Mesendoderm (in vitro differentiated cells): ENCODE data around the gene ZEB2.

Experiments
- DNase-seq: peaks from one replicate; pipeline ENCODE4 v3.0.0; 2013
- H2AK5ac ChIP-seq: 2 replicates; pipeline ENCODE4 v1.6.1; 2013; ENCODE audit warnings: low read length, inconsistent platforms
- H2BK120ac ChIP-seq: 2 replicates; pipeline ENCODE4 v1.6.1; 2013; ENCODE audit warnings: low read depth, mild to moderate bottlenecking, low read length, moderate library complexity, mixed read lengths
- H2BK15ac ChIP-seq: replicated peaks from 2 replicates; pipeline ENCODE4 v1.6.1; 2013; ENCODE audit warnings: low read depth, mild to moderate bottlenecking, moderate library complexity
- H2BK5ac ChIP-seq: 2 replicates; pipeline ENCODE4 v1.6.1; 2013; ENCODE audit warnings: low read length, inconsistent platforms
- H3K18ac ChIP-seq: 2 replicates; pipeline ENCODE4 v1.6.1; 2013; ENCODE audit warnings: mild to moderate bottlenecking, low read length, mixed read lengths
- H3K23ac ChIP-seq: one replicate; pipeline ENCODE4 v1.6.1; 2013; ENCODE audit warnings: low read length
- H3K27ac ChIP-seq: 2 replicates; pipeline ENCODE4 v1.5.1; 2013; ENCODE audit warnings: low read depth, mild to moderate bottlenecking, inconsistent platforms, low read length, moderate library complexity
- H3K27me3 ChIP-seq: 2 replicates; pipeline ENCODE4 v1.6.1; 2013; ENCODE audit warnings: low read length, control low read depth, mild to moderate bottlenecking, inconsistent platforms; ENCODE audit not compliant: insufficient read depth, poor library complexity
- H3K36me3 ChIP-seq: 2 replicates; pipeline ENCODE4 v1.6.1; 2013; ENCODE audit warnings: low read length, inconsistent platforms; ENCODE audit not compliant: control insufficient read depth, insufficient read depth
- H3K4ac ChIP-seq: one replicate; pipeline ENCODE4 v1.6.1; 2013; ENCODE audit warnings: low read depth, mild to moderate bottlenecking, low read length, moderate library complexity
- H3K4me1 ChIP-seq: 2 replicates; pipeline ENCODE4 v1.6.1; 2013; ENCODE audit warnings: low read depth, low read length, inconsistent platforms; ENCODE audit not compliant: control insufficient read depth
- H3K4me2 ChIP-seq: 2 replicates; pipeline ENCODE4 v1.6.1; 2013; ENCODE audit warnings: low read length
- H3K4me3 ChIP-seq: 2 replicates; pipeline ENCODE4 v1.5.1; 2013; ENCODE audit warnings: mild to moderate bottlenecking, low read length
- H3K56ac ChIP-seq: one replicate; pipeline ENCODE4 v1.6.1; 2013; ENCODE audit warnings: low read length
- H3K79me1 ChIP-seq: 2 replicates; pipeline ENCODE4 v1.6.1; 2013; ENCODE audit warnings: low read length, inconsistent platforms
- H3K79me2 ChIP-seq: 2 replicates; pipeline ENCODE4 v1.6.1; 2013; ENCODE audit warnings: mild to moderate bottlenecking, low read length; ENCODE audit not compliant: control insufficient read depth, insufficient read depth
- H3K9ac ChIP-seq: 2 replicates; pipeline ENCODE4 v1.6.1; 2013; ENCODE audit warnings: low read length, inconsistent platforms
- H4K5ac ChIP-seq: one replicate; pipeline ENCODE4 v1.6.1; 2013; ENCODE audit warnings: low read length
- H4K8ac ChIP-seq: one replicate; pipeline ENCODE4 v1.6.1; 2013; ENCODE audit warnings: low read depth, mild to moderate bottlenecking, control low read depth, low read length, moderate library complexity
- WGBS: extraction: QIAGEN DNeasy Blood & Tissue Kit; methylation state at CpG from one replicate; pipeline ENCODE4 v1.1.7; 2013; ENCODE audit warnings: low lambda C conversion rate, missing lambda C conversion rate; ENCODE audit not compliant: insufficient coverage; ENCODE audit errors: extremely low coverage; 5-methylcytosine and 5-hydroxymethylcytosine counted together

ZEB2 gene

DNA sequence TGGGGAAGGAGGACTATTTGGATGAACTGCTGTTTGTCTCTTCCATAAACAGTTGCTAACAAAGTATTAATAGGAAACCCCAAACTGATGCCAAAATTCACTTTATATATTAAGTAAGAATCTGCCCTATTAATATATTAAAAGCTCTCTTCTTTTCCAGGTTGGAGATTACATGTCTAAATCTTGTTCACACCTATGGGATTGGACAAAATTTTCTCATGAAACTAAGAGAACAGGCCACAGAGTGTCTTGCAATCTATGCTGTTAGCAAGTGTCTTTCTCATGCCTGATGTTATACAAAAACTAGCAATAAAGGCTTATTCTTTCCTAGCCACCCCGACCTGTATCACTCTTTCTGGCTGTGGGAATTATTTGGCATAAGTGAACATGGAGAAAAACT lies 18.3 kb downstream of the ZEB2 start:
- H2BK5ac ChIP-seq = no peak overlapping the region
- no peak overlapping the region for H3K9ac ChIP-seq
- no peak overlapping the region for H2BK120ac ChIP-seq
- no peak overlapping the region for H3K23ac ChIP-seq
- H3K4ac ChIP-seq = peak overlapping the region; percentile 16
- no peak overlapping the region for H3K56ac ChIP-seq
- H3K27ac ChIP-seq = no peak overlapping the region
- H3K4me2 ChIP-seq = no peak overlapping the region
- no CpG with 5 or more reads among the region's 1 CpG for WGBS
- H3K27me3 ChIP-seq = no peaks in the 10 kb centered on the region
- H4K5ac ChIP-seq = no peak overlapping the region
- peaks cover 5% of the 10 kb centered on the region for H3K4me1 ChIP-seq
- H2BK15ac ChIP-seq = no peak overlapping the region
- H3K79me2 ChIP-seq = no peaks in the 10 kb centered on the region
- H3K18ac ChIP-seq = no peak overlapping the region
- no peak for DNase-seq
- H3K36me3 ChIP-seq = no peaks in the 10 kb centered on the region
- H3K4me3 ChIP-seq = no peak overlapping the region
- H2AK5ac ChIP-seq = no peak overlapping the region
- no peak overlapping the region for H4K8ac ChIP-seq
- H3K79me1 ChIP-seq = no peaks in the 10 kb centered on the region

DNA sequence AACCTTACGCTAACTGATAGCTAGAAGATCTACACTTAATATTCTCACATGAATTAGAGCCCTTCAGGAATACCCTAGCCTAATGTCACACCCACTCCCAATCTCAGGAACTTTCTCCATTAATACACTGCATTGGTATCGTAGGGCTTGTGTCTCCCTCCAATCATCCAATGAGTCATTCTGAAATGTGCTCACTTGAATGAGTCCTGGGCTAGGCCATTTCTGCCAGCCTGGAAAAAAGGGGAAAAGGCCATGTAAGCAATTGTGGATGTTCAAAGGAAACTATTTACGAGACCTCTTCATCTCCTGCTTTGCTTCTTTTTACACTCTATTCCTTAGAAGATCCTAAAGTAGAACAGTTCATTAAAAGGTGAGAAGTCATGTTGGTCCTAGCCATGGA lies 18.8 kb downstream of the ZEB2 start:
- Histone ChIP-seq H2BK15ac (no peak overlapping the region), H4K8ac (no peak overlapping the region), H3K4me1 (peaks cover 5% of the 10 kb centered on the region), H3K4ac (no peak overlapping the region), H4K5ac (no peak overlapping the region), H3K4me2 (no peak overlapping the region), H3K9ac (no peak overlapping the region), H3K23ac (no peak overlapping the region), H2BK5ac (no peak overlapping the region), H3K36me3 (no peaks in the 10 kb centered on the region), H3K27me3 (no peaks in the 10 kb centered on the region), H3K4me3 (no peak overlapping the region), H3K27ac (no peak overlapping the region), H3K18ac (no peak overlapping the region), H2BK120ac (no peak overlapping the region), H3K56ac (no peak overlapping the region), H2AK5ac (no peak overlapping the region), H3K79me2 (no peaks in the 10 kb centered on the region), H3K79me1 (no peaks in the 10 kb centered on the region)
- no CpG with 5 or more reads among the region's 3 CpGs for WGBS
- no peak for DNase-seq

DNA sequence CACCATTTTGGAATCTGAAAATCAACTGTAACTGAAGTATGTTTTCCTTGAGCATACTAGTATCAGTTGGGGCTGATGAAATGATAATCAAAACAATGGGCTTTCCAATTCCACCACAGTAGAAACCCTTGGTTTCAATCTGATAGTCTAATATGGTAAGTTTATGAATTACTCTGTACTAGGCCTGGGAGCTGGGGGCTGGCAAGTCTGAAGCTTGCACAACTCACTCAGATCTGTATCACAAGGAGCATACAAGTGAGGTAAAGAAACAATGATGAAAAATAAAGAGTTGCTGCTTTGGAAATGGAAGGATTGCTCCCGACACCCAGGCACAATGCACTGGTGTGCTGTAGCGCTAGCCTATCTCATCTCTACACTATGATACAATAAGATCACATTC lies 19.4 kb downstream of the ZEB2 start:
- H3K18ac ChIP-seq = no peak overlapping the region
- DNase-seq = no peak
- H3K4me3 ChIP-seq = no peak overlapping the region
- no peak overlapping the region for H3K56ac ChIP-seq
- H3K4ac ChIP-seq = no peak overlapping the region
- H4K5ac ChIP-seq = no peak overlapping the region
- H3K23ac ChIP-seq = no peak overlapping the region
- H2BK5ac ChIP-seq = no peak overlapping the region
- H3K27ac ChIP-seq = no peak overlapping the region
- peaks cover 5% of the 10 kb centered on the region for H3K4me1 ChIP-seq
- no peaks in the 10 kb centered on the region for H3K79me1 ChIP-seq
- H3K9ac ChIP-seq = no peak overlapping the region
- H2BK15ac ChIP-seq = no peak overlapping the region
- no peak overlapping the region for H3K4me2 ChIP-seq
- no peak overlapping the region for H2AK5ac ChIP-seq
- H3K36me3 ChIP-seq = no peaks in the 10 kb centered on the region
- H3K27me3 ChIP-seq = no peaks in the 10 kb centered on the region
- H2BK120ac ChIP-seq = no peak overlapping the region
- no peaks in the 10 kb centered on the region for H3K79me2 ChIP-seq
- no peak overlapping the region for H4K8ac ChIP-seq
- WGBS = no CpG with 5 or more reads among the region's 2 CpGs

DNA sequence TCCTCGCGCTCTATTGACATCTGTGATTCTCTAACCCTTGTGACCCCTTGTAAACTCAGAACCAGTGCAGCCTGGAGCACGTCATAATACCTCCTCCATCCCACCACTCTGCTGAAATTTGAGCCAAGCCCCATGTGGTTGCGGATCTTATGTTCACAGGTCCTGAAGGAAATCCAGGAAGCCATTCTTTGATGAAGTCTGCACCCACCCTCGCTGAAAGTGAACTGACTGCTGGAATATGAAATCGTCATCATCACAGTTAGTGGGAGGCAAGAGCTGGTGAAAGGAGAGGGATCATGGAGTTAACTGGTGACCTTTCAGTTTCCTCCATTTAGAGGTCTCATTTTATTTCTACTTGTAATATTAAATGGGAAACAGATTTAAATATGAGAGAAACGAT lies 21.6 kb downstream of the ZEB2 start:
- WGBS = no CpG with 5 or more reads among the region's 7 CpGs
- Histone ChIP-seq H3K36me3 (no peaks in the 10 kb centered on the region), H2BK15ac (no peak overlapping the region), H3K4me1 (peaks cover 2% of the 10 kb centered on the region), H4K8ac (no peak overlapping the region), H3K9ac (no peak overlapping the region), H4K5ac (no peak overlapping the region), H3K4ac (no peak overlapping the region), H3K79me1 (no peaks in the 10 kb centered on the region), H2BK5ac (no peak overlapping the region), H3K27me3 (no peaks in the 10 kb centered on the region), H3K56ac (no peak overlapping the region), H3K27ac (no peak overlapping the region), H2AK5ac (no peak overlapping the region), H3K4me3 (no peak overlapping the region), H3K79me2 (no peaks in the 10 kb centered on the region), H2BK120ac (peak overlapping the region; percentile 28), H3K23ac (no peak overlapping the region), H3K4me2 (no peak overlapping the region), H3K18ac (peak overlapping the region; percentile 31)
- no peak for DNase-seq

DNA sequence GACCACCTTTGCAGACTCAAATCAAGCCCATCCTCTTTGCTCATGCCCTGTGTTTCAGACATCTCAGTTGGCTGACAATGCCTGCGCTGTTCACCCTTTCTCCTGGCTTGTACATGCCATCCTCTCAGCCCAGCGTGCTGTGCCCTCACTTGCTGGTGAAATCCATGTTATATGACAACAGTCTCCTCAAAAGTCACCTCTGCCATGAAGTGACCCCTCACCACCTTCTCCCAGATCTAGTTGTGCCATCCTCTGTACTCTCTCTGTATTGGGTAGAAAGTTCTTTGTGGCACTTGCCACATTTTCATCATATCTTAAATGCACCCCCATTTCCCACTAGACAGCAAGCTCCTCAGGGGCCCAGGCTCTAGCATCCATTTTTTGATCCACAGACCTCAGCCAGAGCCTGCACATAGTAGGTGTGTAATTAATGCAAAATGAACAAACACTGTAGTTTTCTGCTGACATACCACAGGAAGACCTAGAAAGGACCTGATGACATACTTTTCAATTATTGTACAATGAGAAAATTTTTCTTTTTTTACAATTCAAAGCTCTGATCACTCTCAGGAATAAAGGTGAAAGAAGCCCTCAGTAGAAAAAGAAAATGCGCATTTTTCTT lies 22.8 kb downstream of the ZEB2 start:
- Histone ChIP-seq H3K27me3 (no peaks in the 10 kb centered on the region), H2BK15ac (no peak overlapping the region), H3K79me1 (no peaks in the 10 kb centered on the region), H4K5ac (no peak overlapping the region), H3K4me3 (no peak overlapping the region), H3K56ac (peak overlapping the region; percentile 10), H2BK120ac (no peak overlapping the region), H2AK5ac (peak overlapping the region; percentile 2), H3K4ac (no peak overlapping the region), H3K79me2 (no peaks in the 10 kb centered on the region), H3K23ac (no peak overlapping the region), H3K27ac (no peak overlapping the region), H3K18ac (no peak overlapping the region), H3K36me3 (no peaks in the 10 kb centered on the region), H2BK5ac (no peak overlapping the region), H3K4me1 (peaks cover 2% of the 10 kb centered on the region), H3K9ac (no peak overlapping the region), H3K4me2 (no peak overlapping the region), H4K8ac (no peak overlapping the region)
- no CpG with 5 or more reads among the region's 3 CpGs for WGBS
- DNase-seq = no peak
